ENCODE data around the gene CMTM7. TPM values are rescaled to one million over a fixed set of nuclear protein-coding genes. Genes with fewer than 3 reads are reported as not detected.
"Not testable (repeated sequence)": the region's sequence is repeated elsewhere in the genome, so short reads cannot be mapped to it uniquely, and the experiment has no call there.

The CMTM7 gene
- total and polyA plus RNA-seq, 12 donors = 5.4 to 19.2 (median 13.0) TPM

DNA sequence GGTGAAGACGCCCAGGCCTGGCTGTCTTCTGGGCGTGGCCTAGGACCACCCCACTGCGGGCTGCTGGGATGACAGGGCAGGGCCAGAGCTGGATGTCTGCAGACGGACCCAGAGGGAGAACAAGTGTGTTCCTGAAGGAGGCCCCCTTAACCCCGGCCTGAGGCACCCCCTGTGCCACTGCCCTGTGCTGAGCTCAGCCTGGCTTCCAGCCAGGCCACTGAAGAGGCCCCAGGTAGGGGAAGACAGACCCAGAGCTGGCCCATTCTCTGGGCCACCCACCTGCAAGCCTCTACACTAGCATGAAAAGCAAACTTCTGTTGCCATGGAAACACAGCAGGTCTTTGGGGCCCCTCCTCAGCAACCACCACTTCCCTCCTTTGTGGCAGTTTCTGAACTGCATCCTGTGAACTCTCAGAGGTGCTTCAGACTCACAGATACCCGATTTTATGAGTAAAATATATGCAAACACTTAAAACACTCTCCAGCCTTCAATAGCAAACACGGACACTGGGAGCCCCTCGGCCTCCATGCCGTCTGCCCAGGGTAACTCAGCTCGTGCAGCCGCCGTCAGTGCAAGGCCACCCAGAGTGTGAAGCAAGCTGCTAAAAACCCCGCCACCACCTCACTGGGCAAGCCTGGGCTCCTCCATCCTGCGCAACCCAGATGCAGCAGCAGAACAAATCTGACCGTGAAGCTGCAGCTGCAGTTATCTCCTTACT lies 68.5 kb downstream of the CMTM7 start:
- no peak for DNase-seq
- intact Hi-C loops (cut with DNase I) = loop anchor here in 1 of 2 donors (10.0 kb wide), 1 partner anchor 285 kb away; no protein-coding TSS in a partner anchor

DNA sequence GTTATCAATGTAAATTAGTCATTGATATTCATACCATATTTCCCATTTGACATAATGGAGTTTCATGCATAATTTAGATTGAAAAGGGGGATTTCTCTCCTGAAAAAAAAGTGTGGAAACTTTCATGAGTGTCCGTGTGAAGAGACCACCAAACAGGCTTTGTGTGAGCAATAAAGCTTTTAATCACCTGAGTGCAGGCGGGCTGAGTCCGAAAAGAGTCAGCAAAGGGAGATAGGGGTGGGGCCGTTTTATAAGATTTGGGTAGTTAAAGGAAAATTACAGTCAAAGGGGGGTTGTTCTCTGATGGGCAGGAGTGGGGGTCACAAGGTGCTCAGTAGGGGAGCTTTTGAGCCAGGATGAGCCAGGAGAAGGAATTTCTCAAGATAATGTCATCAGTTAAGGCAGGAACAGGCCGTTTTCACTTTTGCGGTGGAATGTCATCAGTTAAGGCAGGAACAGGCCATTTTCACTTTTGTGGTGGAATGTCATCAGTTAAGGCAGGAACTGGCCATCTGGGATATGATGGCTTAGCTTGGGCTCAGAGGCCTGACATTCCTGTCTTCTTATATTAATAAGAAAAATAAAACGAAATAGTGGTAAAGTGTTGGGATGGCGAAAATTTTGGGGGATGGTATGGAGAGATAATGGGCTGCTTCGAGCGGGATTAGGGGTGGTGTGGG lies 69.3 kb downstream of the CMTM7 start:
- intact Hi-C loops (cut with DNase I) = loop anchor here in 1 of 2 donors (10.0 kb wide), 1 partner anchor 286 kb away; no protein-coding TSS in a partner anchor
- not testable (repeated sequence) for H3K4me1 ChIP-seq (replicated peaks in 1 of 2); H3K36me3 ChIP-seq (replicated peaks in 1 of 2); H3K27me3 ChIP-seq; H3K9me3 ChIP-seq (replicated peaks in 1 of 3); DNase-seq; H3K4me3 ChIP-seq; H3K27ac ChIP-seq
- WGBS, 4 donors = 91 to 93% (median 92%) methylated on average over 10 of the region's 10 CpGs

More for the DNA sequence above, 68.5 kb downstream of the CMTM7 start:
- Histone ChIP-seq H3K4me3 (no peak overlapping the region), H3K4me1 (replicated peaks in 1 of 2) (no peaks in the 10 kb centered on the region), H3K27ac (no peak overlapping the region), H3K9me3 (replicated peaks in 1 of 3) (no peaks in the 10 kb centered on the region), H3K27me3 (no peaks in the 10 kb centered on the region), H3K36me3 (replicated peaks in 1 of 2) (no peaks in the 10 kb centered on the region)
- TF ChIP-seq POLR2A (IDR thresholded peaks at IDR 0.05) = no peak
- TF ChIP-seq, protein P1, sequence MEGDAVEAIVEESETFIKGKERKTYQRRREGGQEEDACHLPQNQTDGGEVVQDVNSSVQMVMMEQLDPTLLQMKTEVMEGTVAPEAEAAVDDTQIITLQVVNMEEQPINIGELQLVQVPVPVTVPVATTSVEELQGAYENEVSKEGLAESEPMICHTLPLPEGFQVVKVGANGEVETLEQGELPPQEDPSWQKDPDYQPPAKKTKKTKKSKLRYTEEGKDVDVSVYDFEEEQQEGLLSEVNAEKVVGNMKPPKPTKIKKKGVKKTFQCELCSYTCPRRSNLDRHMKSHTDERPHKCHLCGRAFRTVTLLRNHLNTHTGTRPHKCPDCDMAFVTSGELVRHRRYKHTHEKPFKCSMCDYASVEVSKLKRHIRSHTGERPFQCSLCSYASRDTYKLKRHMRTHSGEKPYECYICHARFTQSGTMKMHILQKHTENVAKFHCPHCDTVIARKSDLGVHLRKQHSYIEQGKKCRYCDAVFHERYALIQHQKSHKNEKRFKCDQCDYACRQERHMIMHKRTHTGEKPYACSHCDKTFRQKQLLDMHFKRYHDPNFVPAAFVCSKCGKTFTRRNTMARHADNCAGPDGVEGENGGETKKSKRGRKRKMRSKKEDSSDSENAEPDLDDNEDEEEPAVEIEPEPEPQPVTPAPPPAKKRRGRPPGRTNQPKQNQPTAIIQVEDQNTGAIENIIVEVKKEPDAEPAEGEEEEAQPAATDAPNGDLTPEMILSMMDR (IDR thresholded peaks at IDR 0.05) = no peak
- 72 to 79% (median 74%) methylated on average over 9 to 15 of the region's 15 CpGs for WGBS, 4 donors

DNA sequence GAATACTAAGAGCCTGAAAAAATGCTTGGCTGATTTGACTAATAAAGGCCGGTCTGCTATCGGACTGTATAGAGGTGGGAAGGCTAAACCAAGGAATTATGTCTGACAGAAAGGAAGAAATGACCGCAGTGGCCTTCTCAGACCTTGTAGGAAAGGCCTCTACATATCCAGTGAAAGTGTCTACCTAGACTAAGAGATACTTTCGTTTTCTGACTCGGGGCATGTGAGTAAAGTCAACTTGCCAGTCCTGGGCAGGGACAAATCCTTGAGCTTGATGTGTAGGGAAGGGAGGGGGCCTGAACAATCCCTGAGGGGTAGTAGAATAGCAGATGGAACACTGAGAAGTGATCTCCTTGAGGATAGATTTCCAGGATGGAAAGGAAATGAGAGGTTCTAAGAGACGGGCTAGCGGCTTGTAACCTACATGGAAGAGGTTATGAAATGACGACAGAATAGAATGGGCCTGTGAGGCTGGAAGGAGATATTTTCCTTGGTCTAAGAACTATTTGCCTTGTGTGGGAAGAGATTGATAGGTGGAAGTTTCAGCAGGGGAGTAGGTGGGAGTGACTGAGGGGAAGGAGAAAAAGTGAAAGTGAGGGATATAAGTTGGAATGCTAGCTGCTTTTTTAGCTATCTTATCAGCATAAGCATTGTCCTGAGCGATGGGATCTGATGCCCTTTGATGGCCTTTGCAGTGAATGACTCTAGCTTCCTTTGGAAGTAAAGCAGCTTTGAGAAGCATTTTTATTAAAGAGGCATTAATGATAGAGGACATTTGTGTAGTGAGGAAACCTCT lies 70.7 kb downstream of the CMTM7 start:
- intact Hi-C loops (cut with DNase I) = loop anchor here in 1 of 2 donors (10.0 kb wide), 1 partner anchor 288 kb away; no protein-coding TSS in a partner anchor
- H3K4me3 ChIP-seq; H3K27me3 ChIP-seq; H3K36me3 ChIP-seq (replicated peaks in 1 of 2); H3K4me1 ChIP-seq (replicated peaks in 1 of 2); DNase-seq; H3K9me3 ChIP-seq (replicated peaks in 1 of 3): not testable (repeated sequence)
- WGBS, 4 donors = 54 to 62% (median 58%) methylated on average over 6 to 8 of the region's 9 CpGs
- peak overlapping the region in 3 of 5 donors; percentile 7 to 58 (median 44) for H3K27ac ChIP-seq

DNA sequence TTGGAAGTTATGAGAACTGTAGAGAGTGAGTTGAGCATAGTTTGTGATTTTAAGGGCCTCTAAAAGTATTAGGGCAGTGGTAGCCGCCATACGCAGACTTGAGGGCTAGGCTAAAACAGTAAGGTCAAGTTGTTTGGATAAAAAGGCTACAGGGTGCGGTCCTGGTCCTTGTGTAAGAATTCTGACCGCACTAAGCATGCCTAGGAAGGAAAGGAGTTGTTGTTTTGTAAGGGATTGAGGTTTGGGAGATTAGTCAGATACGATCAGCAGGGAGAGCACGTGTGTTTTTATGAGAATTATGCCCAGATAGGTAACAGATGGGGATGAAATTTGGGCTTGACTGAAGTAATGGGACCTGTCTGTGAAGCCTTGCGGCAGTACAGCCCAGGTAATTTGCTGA lies 71.8 kb downstream of the CMTM7 start:
- intact Hi-C loops (cut with DNase I) = loop anchor here in 1 of 2 donors (10.0 kb wide), 1 partner anchor 289 kb away; no protein-coding TSS in a partner anchor
- H3K36me3 ChIP-seq (replicated peaks in 1 of 2); H3K27ac ChIP-seq; H3K4me3 ChIP-seq; H3K9me3 ChIP-seq (replicated peaks in 1 of 3); H3K4me1 ChIP-seq (replicated peaks in 1 of 2); DNase-seq; H3K27me3 ChIP-seq: not testable (repeated sequence)
- WGBS, 4 donors = 91 to 94% (median 94%) methylated on average over 7 of the region's 7 CpGs

DNA sequence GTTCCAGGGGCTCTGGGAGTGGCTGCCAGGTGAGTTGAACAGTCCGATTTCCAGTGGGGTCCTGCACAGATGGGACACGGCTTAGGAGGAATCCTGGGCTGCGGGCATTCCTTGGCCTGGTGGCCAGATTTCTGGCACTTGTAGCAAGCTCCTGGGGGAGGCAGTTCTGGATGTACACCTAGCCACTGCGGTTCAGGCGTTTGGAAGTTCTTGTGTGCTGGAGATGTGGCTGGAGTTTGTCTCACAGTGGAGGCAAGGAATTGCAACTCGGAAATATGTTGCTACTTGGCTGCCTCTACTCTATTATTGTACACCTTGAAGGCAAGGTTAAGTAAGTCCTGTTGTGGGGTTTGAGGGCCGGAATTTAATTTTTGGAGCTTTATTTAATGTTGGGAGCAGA lies 73.1 kb downstream of the CMTM7 start:
- not testable (repeated sequence) for H3K27me3 ChIP-seq; DNase-seq; H3K27ac ChIP-seq; H3K4me3 ChIP-seq; H3K9me3 ChIP-seq (replicated peaks in 1 of 3); H3K36me3 ChIP-seq (replicated peaks in 1 of 2)
- WGBS, 4 donors = 87 to 96% (median 91%) methylated on average over 5 to 7 of the region's 7 CpGs
- H3K4me1 ChIP-seq (replicated peaks in 1 of 2) = peaks cover 0 to 10% of the 10 kb centered on the region in 2 donors
- intact Hi-C loops (cut with DNase I) = loop anchor here in 1 of 2 donors (10.0 kb wide), 1 partner anchor 290 kb away; no protein-coding TSS in a partner anchor

DNA sequence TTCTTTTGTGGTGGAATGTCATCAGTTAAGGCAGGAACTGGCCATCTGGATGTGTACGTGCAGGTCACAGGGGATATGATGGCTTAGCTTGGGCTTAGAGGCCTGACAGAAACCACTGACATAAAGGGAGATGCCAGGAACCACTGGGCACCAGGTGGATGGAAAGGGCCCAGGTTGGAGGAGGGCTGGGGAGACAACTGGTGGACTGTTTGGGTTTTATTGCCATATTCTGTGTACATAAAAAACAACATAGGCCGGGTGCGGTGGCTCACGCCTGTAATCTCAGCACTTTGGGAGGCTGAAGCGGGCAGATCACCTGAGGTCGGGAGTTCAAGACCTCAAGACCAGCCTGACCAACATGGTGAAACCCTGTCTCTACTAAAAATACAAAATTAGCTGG lies 75.2 kb downstream of the CMTM7 start:
- H3K36me3 ChIP-seq (replicated peaks in 1 of 2); H3K9me3 ChIP-seq (replicated peaks in 1 of 3); H3K27ac ChIP-seq; H3K4me3 ChIP-seq; DNase-seq; H3K27me3 ChIP-seq: not testable (repeated sequence)
- 89 to 95% (median 91%) methylated on average over 6 of the region's 6 CpGs for WGBS, 4 donors
- intact Hi-C loops (cut with DNase I) = loop anchor here in 1 of 2 donors (10.0 kb wide), 1 partner anchor 292 kb away; no protein-coding TSS in a partner anchor
- peaks cover 0 to 15% of the 10 kb centered on the region in 2 donors for H3K4me1 ChIP-seq (replicated peaks in 1 of 2)

All from adrenal gland (tissue), 12 donors.